Measurements from ENCODE around the gene CHRM4.

GRCh38 chr11:46335271-46335670 lies 56.3 kb downstream of the CHRM4 start:
- no peak for TF ChIP-seq CTCF (IDR thresholded peaks at IDR 0.05)
- TF ChIP-seq POLR2A (IDR thresholded peaks at IDR 0.05), result no peak

All from body of pancreas (tissue), 4 donors.